ENCODE measurements around the gene RPTOR. TPM values are rescaled to one million over a fixed set of nuclear protein-coding genes. Genes with fewer than 3 reads are reported as not detected.

RPTOR gene
- total RNA-seq, 1 experiment from 2014 or later, result 46.2 TPM

- Histone ChIP-seq H3K4me3 (ENCODE audit: low read length) (no peak overlapping the region), H3K9me2 (replicated peaks; ENCODE audit: low read length) (no peaks in the 10 kb centered on the region), H3K9me3 (ENCODE audit: low read length) (no peaks in the 10 kb centered on the region), H3K9ac (ENCODE audit: low read length) (no peak overlapping the region), H4K20me1 (ENCODE audit: low read length) (no peaks in the 10 kb centered on the region), H3K4me2 (ENCODE audit: low read length) (no peak overlapping the region), H3K27ac (ENCODE audit: low read length) (no peak overlapping the region), H2AFZ (ENCODE audit: low read length) (no peak overlapping the region), H3F3A (ENCODE audit: low read length, unreplicated experiment) (no peaks in the 10 kb centered on the region), H3K36me3 (ENCODE audit: low read depth, low read length) (peaks cover 30% of the 10 kb centered on the region), H3K27me3 (ENCODE audit: low read length) (no peaks in the 10 kb centered on the region), H3K4me1 (ENCODE audit: insufficient read depth, low read length) (no peaks in the 10 kb centered on the region), H3K79me2 (ENCODE audit: low read length) (no peaks in the 10 kb centered on the region)
- ATAC-seq (no peak), DNase-seq (no peak)
- no peak for TF ChIP-seq EZH2 (IDR thresholded peaks at IDR 0.05; ENCODE audit: low read length, unreplicated experiment)
- TF ChIP-seq EZH2phosphoT487 (IDR thresholded peaks at IDR 0.05; ENCODE audit: borderline replicate concordance, low read length), result no peak
- TF ChIP-seq CTCF (conservative IDR thresholded peaks at IDR 0.05; ENCODE audit: low read depth, low read length), result no peak
- CTCF ChIA-PET, result no interaction called here
- intact Hi-C loops (cut with micrococcal nuclease), result no loop called here
- POLR2A ChIA-PET (ENCODE audit: unreplicated experiment), result no interaction called here
- BruUV-seq (replicated peaks), result no TSS peak
Measured at GRCh38 chr17:80912476-80912875, 367.8 kb downstream of the RPTOR start.

GRCh38 chr17:80913928-80914821 lies 369.5 kb downstream of the RPTOR start:
- H3F3A ChIP-seq (ENCODE audit: low read length, unreplicated experiment), result no peaks in the 10 kb centered on the region
- no peak for ATAC-seq
- no peak overlapping the region for H3K9ac ChIP-seq (ENCODE audit: low read length)
- H3K4me2 ChIP-seq (ENCODE audit: low read length), result no peak overlapping the region
- peaks cover 30% of the 10 kb centered on the region for H3K36me3 ChIP-seq (ENCODE audit: low read depth, low read length)
- H3K9me3 ChIP-seq (ENCODE audit: low read length), result no peaks in the 10 kb centered on the region
- ChIA-PET POLR2A (ENCODE audit: unreplicated experiment) (no interaction called here), CTCF (no interaction called here)
- no peak overlapping the region for H3K4me3 ChIP-seq (ENCODE audit: low read length)
- H3K27ac ChIP-seq (ENCODE audit: low read length), result no peak overlapping the region
- H2AFZ ChIP-seq (ENCODE audit: low read length), result no peak overlapping the region
- H3K9me2 ChIP-seq (replicated peaks; ENCODE audit: low read length), result no peaks in the 10 kb centered on the region
- H3K79me2 ChIP-seq (ENCODE audit: low read length), result no peaks in the 10 kb centered on the region
- no peaks in the 10 kb centered on the region for H3K4me1 ChIP-seq (ENCODE audit: insufficient read depth, low read length)
- BruUV-seq (replicated peaks), result no TSS peak
- no peak for DNase-seq
- no peak for TF ChIP-seq EZH2phosphoT487 (IDR thresholded peaks at IDR 0.05; ENCODE audit: borderline replicate concordance, low read length)
- TF ChIP-seq EZH2 (IDR thresholded peaks at IDR 0.05; ENCODE audit: low read length, unreplicated experiment), result no peak
- no peaks in the 10 kb centered on the region for H3K27me3 ChIP-seq (ENCODE audit: low read length)
- intact Hi-C loops (cut with micrococcal nuclease), result no loop called here
- H4K20me1 ChIP-seq (ENCODE audit: low read length), result no peaks in the 10 kb centered on the region

- H3K4me1 ChIP-seq (ENCODE audit: insufficient read depth, low read length), result no peaks in the 10 kb centered on the region
- no peak for TF ChIP-seq EZH2 (IDR thresholded peaks at IDR 0.05; ENCODE audit: low read length, unreplicated experiment)
- TF ChIP-seq EZH2phosphoT487 (IDR thresholded peaks at IDR 0.05; ENCODE audit: borderline replicate concordance, low read length), result no peak
- no peak for TF ChIP-seq CTCF (conservative IDR thresholded peaks at IDR 0.05; ENCODE audit: low read depth, low read length)
- BruUV-seq (replicated peaks), result no TSS peak
- ATAC-seq, result no peak
- no peaks in the 10 kb centered on the region for H3K9me3 ChIP-seq (ENCODE audit: low read length)
- H3K4me3 ChIP-seq (ENCODE audit: low read length), result no peak overlapping the region
- no peak overlapping the region for H2AFZ ChIP-seq (ENCODE audit: low read length)
- CTCF ChIA-PET, result no interaction called here
- H4K20me1 ChIP-seq (ENCODE audit: low read length), result no peaks in the 10 kb centered on the region
- no peak overlapping the region for H3K9ac ChIP-seq (ENCODE audit: low read length)
- no peaks in the 10 kb centered on the region for H3F3A ChIP-seq (ENCODE audit: low read length, unreplicated experiment)
- H3K27me3 ChIP-seq (ENCODE audit: low read length), result no peaks in the 10 kb centered on the region
- intact Hi-C loops (cut with micrococcal nuclease), result no loop called here
- POLR2A ChIA-PET (ENCODE audit: unreplicated experiment), result no interaction called here
- H3K79me2 ChIP-seq (ENCODE audit: low read length), result no peaks in the 10 kb centered on the region
- H3K4me2 ChIP-seq (ENCODE audit: low read length), result no peak overlapping the region
- DNase-seq, result no peak
- H3K36me3 ChIP-seq (ENCODE audit: low read depth, low read length), result peaks cover 30% of the 10 kb centered on the region
- H3K9me2 ChIP-seq (replicated peaks; ENCODE audit: low read length), result no peaks in the 10 kb centered on the region
- no peak overlapping the region for H3K27ac ChIP-seq (ENCODE audit: low read length)
Measured at GRCh38 chr17:80916246-80916645, 371.6 kb downstream of the RPTOR start.
